Stimulated activated naive CD4-positive, alpha-beta T cell (primary cell): ENCODE measurements around the gene TMEM94.

Experiments used
- DNase-seq, 6 experiments: peaks; one replicate each; lab custom pipeline; 2025; lab: John Stamatoyannopoulos, UW

TMEM94 gene

DNA sequence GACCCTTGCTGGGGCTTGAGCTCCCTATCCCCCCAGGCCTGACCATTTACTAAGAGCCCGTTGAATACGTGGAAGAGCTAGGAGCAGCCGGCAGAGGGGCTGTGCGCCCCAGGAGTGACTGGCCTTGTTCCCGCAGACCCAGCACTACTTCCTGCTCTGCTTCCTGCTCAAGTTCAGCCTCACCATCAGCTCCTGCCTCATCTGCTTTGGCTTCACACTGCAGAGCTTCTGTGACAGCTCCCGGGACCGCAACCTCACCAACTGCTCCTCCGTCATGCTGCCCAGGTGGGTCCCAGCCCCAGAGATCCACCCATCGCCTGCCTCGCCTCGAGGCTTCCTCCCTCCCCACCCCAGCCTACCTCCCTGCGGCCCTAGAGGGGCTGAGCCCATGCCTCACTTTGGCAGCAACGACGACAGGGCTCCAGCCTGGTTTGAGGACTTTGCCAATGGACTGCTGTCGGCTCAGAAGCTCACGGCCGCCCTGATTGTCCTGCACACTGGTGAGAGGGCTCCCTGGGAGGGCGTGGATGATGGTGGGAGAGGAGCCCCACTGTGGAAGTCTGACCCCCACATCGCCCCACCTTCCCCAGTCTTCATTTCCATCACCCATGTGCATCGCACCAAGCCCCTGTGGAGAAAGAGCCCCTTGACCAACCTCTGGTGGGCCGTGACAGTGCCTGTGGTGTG lies 41.7 kb downstream of the TMEM94 start:
- DNase-seq, result peak in 1 of 6 experiments; percentile 20

DNA sequence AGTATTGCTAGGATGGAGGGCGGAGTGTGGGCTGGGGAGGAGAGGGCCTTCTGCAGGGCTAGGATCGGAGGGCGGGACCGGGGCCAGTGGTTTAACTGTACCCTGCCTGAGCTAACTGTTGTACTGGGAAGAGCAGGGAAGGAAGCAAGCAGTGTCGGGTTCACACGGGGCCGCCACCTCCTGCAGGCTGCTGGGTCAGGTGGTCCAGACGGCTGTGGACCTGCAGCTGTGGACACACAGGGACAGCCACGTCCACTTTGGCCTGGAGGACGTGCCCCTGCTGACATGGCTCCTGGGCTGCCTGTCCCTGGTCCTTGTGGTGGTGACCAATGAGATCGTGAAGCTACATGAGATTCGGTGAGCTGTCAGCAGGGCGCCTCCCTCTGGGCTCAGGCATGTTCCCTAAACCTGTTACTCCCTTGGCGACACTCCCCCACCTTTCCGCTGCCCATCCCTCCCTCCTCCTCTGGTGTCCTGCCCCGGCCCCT lies 42.3 kb downstream of the TMEM94 start:
- no peak for DNase-seq

DNA sequence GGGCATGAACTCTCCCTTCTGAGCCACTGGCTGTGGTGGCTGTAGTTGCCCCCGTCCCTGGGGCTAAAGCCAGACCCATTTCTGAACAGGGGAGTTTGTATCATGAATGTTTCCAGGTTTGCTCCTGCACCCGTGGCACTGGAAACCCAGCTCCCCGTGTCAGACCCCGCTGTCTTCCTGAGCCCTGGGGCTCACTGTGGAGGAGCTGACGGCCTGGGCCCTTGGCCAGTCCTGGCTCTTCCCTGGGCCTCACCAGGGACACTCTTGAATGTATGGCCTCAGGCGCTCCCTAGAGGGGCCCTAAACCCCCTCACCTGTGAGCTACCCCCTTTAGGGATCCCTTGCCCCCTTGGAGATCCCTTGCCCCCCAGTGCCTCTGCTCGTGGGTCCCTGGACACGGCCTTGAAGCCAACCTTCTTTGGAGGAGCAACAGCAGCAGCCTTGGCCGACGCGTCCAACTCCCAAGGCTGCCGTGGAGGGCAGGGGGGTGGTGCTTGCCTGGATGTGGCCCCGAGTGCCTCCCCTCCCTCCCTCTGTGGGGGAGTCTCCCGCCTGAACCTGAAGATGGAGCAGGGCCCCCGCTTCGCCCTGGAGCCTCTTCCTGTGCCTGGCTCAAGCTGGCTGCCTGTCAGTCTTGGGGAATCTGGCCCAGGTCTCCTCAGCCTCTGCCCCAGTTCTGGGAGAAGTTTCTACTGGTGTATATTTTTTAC lies 43.0 kb downstream of the TMEM94 start:
- DNase-seq, result no peak

DNA sequence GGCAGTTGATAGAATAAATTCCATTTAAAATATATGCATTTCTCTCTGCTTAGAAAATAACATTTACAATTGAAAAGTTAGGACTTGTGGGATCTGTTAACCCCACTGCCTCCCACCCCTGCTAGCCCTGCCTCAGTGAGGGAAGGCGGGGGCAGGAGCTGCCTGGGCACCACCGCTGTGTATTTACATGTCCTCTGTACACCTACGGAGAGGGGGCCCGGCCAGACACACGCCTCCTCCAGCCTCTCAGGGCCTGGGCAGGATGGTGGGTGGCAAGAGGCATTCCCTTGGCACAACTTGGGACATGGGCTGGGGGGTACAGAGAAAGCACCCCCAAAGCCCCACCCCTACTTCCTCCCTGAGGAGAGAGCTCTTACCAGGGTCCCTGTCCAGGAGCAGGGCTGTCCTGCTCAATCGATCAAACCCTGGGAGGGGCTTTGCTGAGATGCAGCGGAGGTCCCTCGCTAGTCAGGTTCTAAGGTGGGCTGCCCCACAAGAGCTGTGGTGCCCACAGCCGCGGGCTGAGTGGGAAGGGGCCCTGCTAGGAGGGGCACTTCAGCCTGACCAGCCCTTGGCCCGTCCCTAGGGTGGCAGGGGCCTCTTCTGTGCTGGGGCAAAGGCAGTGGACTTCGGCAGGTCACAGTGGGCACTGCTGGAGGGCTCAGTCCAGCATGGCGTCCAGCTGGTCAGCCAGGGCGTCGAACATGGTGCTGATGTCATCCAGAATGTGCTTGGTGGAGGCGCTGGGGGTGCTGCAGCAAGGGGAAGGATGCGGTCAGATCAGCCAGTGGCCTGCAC lies 44.2 kb downstream of the TMEM94 start:
- DNase-seq, result no peak

DNA sequence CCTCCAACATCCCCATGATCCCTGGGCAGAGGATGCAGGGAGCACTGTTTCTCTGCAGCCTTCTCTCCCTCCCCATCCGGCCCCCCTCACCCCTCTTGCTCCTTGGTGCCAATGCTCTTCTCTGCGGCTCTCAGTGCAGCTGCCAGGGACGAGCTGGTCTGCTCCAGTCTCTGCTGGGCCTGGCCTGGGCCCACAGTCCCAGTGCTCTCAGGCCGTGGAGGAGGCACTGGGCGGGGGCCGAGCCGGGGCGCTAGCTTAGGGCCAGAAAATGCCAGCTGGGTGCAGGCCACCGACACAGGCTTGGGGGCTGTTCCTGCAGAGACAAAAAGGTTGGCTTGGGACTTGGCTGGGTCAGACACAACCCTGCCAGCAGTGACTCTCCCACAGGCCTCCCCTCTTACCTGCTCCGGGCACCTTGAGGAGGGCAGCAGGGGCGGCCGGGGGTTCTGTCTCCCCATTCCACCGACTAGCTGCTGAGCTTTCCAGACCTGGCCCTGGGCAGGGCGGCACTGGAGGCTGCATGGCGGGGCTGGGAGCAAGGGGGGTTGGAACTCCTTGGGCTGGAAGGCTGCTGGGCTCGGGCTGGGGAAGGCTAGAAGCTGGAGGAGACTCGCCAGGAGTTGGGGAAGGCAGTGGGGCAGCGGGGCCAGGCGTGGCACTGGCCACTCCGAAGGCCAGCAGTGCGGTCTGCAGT lies 45.1 kb downstream of the TMEM94 start:
- DNase-seq, result no peak

DNA sequence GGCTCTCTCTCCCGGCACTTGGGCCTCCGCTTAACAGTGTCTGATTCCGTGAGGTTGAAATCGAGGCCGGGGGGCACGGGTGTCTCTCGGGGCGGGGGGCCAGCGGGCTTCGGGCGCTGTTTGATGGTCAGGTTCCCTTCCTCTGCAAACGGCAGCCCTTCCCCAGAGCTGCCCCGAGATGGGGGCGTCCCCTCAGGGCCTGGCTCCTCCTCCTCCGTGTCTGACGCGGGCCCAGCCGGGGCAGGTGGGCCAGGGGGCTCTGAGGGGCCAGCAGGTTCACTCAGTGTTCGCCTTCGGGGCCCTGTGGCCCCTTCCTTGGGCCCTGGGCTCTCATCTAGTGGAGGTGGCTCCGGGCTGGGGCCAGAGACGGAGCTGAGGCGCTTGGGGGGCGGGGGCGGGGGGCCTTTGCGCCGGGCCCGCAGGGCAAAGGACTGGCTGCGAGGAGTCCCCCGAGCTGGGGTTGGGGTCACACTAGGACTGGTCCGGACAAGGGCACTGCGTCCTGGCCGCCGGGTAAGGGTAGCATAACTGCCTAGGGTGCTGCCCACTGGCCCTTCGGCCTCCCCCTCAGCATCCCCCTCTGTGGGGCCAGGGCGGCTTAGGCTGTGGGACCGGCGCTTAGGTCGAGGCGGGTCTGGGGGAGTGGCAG lies 45.8 kb downstream of the TMEM94 start:
- DNase-seq, result no peak

DNA sequence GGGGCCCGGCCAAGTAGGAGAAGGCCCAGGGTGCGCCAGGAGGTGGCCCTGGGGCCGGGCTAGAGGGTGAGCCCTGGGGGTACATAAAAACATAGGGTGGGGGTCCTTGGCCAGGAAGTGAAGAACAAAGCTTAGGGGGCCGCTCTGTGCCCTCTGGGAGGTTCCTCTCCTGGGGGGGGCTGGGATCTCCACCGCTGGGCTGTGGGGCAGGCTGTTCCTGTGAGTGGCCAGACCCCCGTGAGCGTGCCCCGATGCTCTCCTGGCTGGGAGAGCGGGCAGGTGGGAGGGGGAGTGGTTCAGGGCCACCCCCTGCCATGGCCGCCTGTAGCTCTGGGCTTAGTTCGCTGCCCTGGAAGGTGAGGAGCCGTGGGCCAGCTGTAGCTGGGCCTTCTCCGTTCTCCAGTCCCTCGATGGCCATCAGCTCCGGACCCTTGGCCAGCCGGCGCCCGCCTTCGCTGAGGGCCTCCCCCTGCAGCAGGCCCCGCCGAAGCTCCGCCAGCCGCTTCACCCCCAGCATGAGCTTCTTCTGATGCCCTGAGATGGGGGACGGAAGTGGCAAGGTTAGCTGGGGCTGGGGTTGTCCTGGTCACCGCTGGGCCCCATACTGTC lies 46.4 kb downstream of the TMEM94 start:
- no peak for DNase-seq

DNA sequence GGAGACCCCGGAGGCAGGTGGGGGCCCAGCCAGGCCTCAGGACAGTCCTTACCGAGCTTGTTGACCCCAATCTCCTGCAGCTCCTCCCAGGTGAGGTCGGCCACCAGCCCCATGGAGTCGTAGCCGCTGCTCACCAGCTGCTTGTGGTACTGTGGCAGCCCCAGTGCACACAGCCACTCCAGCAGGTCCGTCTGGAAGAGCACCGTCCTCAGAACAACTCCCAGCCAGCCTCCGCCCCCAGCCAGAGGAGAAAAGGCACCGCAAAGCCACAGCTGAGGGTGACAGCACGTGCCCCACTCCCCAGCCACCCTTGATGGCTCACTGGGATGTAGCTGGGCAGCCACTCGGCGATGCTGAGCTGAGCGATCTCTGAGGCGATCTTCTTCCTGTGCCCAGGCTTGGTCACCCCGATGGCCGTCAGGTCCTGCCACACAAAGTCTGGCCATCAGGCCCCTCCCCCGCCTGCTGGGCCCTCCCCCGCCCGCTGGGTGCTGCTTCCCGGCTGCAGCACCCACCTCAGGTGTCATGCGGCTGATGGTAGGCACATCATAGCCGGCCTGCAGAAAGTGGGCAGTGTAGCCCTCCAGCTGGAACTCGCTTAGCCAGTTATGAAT lies 47.0 kb downstream of the TMEM94 start:
- no peak for DNase-seq

DNA sequence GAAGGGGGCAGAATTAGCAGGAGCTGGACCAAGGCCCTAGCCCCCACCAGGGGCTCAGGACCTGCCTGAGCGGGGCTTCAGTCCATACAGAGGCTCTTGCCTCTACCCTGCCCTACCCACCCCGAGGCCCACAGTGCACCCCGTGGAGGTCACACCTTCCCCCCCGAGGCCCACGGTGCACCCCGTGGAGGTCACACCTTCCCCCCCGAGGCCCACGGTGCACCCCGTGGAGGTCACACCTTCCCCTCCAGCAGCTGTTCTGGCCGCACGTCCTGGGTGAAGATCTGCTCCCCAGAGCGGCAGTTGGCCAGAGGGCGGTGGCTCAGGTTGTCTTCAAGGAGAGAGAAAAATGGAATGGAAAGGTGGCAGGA lies 47.5 kb downstream of the TMEM94 start:
- DNase-seq, result no peak

DNA sequence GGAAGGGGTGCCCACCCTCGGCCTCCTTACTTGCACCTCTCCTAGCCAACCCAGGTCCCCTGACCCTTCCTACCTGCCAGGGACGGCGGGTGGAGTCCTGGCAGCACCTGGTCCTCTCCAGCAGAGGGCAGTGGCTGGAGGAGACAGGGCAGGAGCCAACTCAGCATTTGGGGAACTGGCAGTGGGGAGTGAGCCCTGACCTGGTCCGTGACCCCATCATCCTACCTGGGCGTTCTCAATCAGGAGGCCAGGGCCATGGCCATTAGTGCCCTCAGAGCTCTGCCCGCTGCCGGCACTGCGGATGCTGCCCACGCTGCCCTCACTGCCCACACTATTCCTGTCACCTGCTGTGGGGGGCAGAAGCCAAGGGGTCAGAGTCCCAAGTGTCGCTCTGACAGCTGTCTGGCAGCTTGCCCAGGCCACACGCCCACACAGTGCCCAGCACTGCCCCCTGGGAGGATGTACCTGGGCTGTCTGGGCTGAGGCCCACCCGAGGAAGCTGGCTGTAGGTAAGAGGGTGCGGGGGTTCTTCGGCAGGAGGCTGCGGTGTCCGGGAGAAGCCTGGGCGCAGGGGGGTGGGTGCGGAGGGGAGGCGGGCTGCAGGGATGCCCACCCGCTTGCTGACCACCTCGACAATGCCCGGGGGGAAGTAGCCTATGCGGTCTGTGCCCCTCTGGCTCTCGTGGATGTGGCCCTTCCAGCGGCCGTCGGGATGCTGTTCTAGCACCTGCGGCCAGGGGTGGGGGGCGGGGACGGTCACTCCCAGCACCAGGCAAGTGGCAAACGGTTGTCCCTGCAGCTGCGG lies 48.1 kb downstream of the TMEM94 start:
- peak in 4 of 6 experiments; percentile 13 to 19 (median 16) for DNase-seq

DNA sequence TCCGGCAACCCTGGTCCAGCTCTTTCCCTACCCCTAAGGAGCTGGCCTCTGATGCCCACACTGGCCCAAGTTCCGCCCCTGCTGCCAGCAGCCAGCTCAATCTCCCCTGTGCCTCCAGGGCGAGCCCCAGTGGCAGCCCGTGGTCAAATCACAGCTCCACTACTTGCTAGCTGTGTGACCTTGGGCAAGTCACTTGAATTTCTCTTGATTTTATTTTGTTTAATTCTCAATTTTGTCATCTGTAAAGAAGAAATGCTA lies 48.6 kb downstream of the TMEM94 start:
- no peak for DNase-seq

DNA sequence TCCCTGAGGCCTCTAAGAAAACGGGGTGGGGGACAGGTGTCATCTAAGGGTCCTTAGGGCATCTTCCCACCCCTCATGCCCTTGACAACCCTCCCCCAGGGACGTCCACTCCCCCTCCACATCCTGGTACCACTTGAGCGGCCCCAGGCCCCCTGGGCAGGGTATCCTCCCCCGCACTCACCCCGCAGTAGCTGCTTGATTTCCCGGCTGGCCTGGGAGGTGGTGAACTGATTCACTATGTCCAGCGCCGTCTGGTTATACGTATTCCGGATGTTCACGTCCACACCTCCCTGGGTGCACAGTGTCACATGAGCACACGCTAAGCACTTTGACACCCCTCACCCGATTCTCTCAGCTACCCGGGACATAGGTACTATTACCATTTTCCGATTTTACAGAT lies 49.2 kb downstream of the TMEM94 start:
- no peak for DNase-seq

DNA sequence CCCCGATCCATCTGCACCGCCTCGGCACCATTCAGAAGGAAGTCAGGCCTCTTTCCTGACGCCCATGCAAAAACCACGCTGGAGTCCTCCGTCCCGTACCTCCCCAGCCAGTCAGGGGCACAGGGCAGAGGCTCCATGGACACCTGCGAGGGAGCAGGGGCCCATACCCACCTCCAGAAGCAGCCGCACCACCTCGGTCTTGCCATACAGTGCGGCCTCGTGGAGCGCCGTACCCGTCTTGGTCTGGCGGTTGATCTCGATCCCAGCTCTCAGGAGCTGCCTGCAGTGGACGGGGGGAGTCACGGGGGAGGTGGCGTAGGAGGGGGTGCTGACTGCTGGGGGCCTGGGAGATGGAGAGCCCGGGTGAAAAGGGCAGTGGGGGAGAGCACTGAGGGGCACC lies 49.7 kb downstream of the TMEM94 start:
- DNase-seq, result no peak

DNA sequence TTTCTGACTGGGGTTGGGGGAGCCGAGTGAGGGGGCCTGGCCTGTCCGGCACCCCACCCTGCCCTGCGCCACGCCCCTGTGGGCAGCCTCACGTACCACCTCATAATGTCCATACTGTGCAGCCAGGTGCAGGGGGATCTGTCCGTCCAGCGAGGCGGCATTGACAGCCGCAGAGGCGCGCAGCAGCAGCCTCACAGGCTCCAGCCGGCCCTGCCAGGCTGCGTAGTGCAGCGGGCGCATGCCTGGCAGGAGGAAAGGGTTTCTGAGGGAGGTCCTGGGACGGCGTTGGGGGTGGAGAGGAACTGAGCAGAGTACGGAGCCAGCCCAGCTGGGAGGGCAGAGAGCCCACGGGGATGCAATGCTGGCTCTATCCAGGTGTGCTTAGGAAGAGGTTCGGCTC lies 50.5 kb downstream of the TMEM94 start:
- DNase-seq, result no peak

DNA sequence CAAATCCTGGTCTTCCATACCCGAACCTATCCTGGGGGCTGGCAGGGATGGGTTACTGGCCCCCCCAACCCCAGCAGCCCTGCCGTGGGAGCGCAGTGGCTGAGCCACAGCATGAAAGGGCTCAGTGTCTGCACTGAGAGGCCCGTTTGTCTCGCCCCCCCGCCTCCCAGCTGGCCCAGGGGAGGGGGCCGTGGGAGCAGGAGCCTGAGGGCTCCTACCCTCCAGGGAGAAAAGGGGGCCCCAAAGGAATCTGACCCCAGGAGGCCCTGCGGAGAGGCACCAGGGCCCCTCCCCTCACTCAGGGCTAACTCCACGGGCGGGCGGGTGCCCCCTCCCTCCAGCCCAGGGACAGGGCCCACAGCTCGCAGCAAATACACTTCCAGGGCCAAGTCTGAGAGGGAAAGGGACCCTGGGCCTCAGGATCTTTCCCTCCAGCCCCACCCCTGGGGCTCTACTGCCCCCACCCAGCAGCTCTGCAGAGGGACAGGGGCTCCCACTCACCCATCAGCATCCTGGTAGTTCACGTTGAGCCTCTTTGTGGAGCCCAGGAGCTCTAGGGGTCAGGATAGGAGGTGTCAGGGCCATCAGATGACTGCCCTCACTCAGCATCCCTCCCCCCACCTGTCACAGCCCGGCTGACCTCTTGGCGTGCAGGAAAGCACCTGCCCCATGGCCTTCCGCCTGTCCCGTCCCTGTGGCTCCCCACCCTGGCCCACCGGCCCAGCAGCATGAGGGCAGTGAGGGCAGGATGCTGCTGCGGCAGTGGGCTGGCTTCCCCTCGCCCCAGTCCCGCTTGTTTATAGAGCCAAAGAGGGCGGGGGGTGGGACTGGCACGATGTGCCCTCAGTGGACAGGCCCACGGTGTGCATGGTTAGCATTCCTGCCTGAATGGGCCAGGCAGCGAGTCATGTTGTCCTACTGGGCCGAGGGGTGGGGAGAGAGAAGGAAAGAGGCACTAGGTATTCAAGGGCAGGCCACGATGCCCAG lies 51.6 kb downstream of the TMEM94 start:
- no peak for DNase-seq

DNA sequence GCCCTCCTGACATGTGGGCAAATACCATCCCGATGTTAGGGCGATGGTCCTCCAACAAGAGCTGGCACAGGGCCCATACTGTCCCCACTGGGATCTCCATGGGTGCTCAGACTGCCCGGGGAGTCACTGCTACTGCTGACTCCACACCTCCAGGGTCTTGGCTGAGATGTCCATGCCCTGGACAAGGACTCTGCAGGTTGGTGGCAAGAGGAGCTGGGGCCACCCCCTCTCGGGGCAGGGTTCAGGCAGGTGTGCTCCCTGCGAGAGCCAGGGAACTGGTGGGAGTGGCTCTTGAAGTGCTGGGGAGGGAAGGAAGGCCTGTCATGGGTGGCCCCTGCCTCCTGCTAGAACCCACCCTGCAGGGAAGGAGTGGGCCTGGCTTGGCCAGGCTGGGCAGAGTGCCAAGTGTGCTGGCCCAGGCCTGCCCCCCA lies 52.5 kb downstream of the TMEM94 start:
- no peak for DNase-seq

DNA sequence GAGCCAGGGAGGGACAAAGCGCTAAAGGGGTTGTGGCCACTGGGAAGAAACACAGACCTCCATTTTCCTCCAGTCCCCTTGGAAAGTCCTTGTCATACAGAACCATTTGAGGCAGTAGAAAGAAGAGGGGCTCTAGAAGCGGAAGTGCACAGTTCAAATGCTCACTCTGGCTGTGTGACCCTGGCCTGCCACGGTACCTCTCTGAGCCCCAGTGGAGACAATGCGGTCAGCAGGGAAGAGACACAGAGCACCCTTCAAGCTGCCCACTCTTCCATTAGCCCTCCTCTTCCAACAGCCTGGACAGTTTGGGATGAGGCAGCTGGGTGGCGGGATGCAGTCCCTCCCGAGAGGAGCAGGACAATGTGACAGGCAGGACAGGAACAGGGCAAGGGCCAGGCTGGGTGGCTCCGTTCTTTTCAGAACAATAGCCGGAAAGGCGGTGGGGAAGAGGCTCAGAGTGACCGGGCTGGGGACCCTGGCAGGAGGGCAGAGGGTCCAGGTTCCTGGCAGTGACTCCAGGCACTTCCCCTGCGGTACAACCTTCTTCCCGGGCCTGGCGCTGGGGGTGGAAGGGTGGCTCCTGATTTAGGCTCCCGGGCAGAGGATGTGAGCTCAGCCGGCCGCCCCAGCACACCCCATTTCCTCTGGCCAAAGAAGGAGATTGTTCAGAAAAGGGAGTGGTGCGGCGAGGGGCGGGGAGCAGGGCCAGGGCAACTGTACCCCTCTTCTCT lies 53.3 kb downstream of the TMEM94 start:
- no peak for DNase-seq

DNA sequence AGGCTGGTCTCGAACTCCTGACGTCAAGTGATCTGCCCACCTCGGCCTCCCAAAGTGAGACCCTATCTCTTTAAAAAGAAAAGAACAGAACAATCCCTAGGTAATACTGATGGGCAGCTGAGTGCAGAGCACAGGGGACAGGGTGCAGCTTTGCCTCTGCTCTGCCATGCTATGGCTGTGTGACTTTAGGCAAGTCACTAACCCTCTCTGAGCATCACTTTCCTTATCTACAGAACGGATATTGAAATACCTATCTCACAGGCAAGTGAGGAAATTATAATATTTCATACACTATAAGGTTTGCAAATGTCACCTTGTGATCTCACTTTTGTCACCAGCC lies 54.8 kb downstream of the TMEM94 start:
- DNase-seq, result no peak
